ENCODE measurements around the gene TTYH2.

DNA sequence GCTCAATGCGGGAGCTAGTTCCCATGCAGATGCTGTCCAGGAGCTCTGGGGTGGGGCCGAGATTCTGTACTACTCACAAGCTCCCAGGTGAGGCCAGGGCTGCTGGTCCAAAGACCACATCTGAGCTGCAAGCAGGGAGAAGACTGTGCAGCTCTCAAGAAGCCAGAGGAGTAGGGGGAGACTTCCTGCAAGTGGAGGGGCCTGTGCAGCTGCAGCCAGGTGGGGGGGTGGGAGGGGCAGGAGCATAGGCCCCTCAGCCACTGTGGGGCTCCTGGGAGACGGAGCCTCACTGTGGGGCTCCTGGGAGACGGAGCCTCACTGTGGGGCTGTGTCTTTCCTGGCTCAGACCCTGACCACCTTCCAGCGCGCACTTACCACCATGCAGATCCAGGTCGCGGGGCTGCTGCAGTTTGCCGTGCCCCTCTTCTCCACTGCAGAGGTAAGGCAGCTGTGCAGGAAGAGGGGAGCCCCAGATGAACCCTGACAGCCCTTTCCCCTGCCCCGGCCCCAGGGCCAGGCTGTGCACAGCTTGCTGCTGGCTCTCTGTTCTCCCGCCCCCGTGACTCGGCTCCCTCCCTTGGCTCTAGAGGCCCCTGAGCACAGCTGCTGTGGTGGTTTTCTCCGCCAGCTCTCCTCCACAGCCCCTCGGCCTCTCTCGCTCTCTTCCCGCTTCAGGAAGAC is 36.4 kb downstream of the TTYH2 start:
- TF ChIP-seq, protein P1, sequence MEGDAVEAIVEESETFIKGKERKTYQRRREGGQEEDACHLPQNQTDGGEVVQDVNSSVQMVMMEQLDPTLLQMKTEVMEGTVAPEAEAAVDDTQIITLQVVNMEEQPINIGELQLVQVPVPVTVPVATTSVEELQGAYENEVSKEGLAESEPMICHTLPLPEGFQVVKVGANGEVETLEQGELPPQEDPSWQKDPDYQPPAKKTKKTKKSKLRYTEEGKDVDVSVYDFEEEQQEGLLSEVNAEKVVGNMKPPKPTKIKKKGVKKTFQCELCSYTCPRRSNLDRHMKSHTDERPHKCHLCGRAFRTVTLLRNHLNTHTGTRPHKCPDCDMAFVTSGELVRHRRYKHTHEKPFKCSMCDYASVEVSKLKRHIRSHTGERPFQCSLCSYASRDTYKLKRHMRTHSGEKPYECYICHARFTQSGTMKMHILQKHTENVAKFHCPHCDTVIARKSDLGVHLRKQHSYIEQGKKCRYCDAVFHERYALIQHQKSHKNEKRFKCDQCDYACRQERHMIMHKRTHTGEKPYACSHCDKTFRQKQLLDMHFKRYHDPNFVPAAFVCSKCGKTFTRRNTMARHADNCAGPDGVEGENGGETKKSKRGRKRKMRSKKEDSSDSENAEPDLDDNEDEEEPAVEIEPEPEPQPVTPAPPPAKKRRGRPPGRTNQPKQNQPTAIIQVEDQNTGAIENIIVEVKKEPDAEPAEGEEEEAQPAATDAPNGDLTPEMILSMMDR (IDR thresholded peaks at IDR 0.05) = no peak
- TF ChIP-seq POLR2A (IDR thresholded peaks at IDR 0.05) = no peak

Measured in uterus (tissue), 2 donors.